Epithelial cell of proximal tubule (primary cell): ENCODE measurements around the gene RPP25. TPM values are rescaled to one million over a fixed set of nuclear protein-coding genes. Genes with fewer than 3 reads are reported as not detected.

ENCODE experiments used
- DNase-seq: peaks from one replicate; pipeline ENCODE4 v3.0.0-alpha.2; 2011; ENCODE audit warnings: low read depth
- H3K4me3 ChIP-seq: 2 replicates; pipeline ENCODE4 v1.5.1; 2011; ENCODE audit warnings: low read depth, mild to moderate bottlenecking, low read length
- CTCF ChIP-seq: conservative IDR thresholded peaks from 2 replicates; pipeline ENCODE4 v1.5.1; 2012; ENCODE audit warnings: low read depth, mild to moderate bottlenecking, low read length
- total RNA-seq: library from RNA; depleted of rRNA; stranded (reverse); fragments of >200 nt; gene quantifications from 2 replicates; pipeline ENCODE4 v1.2.3, GENCODE V29; 2015

Gene RPP25
- total RNA-seq, 1 donor from 2014 or later, result 6.1 TPM

GRCh38 chr15:74964794-74965193 is 8.2 kb upstream of the RPP25 start:
- TF ChIP-seq CTCF, result no peak
- no peak for DNase-seq
- H3K4me3 ChIP-seq, result no peak overlapping the region

- no peak for DNase-seq
- H3K4me3 ChIP-seq, result no peak overlapping the region
- no peak for TF ChIP-seq CTCF
Observed at GRCh38 chr15:74963213-74963612, 6.6 kb upstream of the RPP25 start.

- no peak for DNase-seq
- no peak overlapping the region for H3K4me3 ChIP-seq
Observed at GRCh38 chr15:74962671-74963070, 6.1 kb upstream of the RPP25 start.

GRCh38 chr15:74962219-74962618 is 5.6 kb upstream of the RPP25 start:
- TF ChIP-seq CTCF, result no peak
- no peak overlapping the region for H3K4me3 ChIP-seq
- DNase-seq, result no peak

More at GRCh38 chr15:74962671-74963070, 6.1 kb upstream of the RPP25 start:
- TF ChIP-seq CTCF, result no peak

- no peak for TF ChIP-seq CTCF
- DNase-seq, result no peak
- H3K4me3 ChIP-seq, result no peak overlapping the region
Observed at GRCh38 chr15:74961616-74962015, 5.0 kb upstream of the RPP25 start.

GRCh38 chr15:74960995-74961588 is 4.5 kb upstream of the RPP25 start:
- no peak for DNase-seq
- H3K4me3 ChIP-seq, result no peak overlapping the region
- no peak for TF ChIP-seq CTCF

- no peak for TF ChIP-seq CTCF
- no peak for DNase-seq
- H3K4me3 ChIP-seq, result no peak overlapping the region
Observed at GRCh38 chr15:74960286-74960685, 3.7 kb upstream of the RPP25 start.
